Esophagus muscularis mucosa (tissue), 4 donors: ENCODE results near the gene RNGTT. TPM values are rescaled to one million over a fixed set of nuclear protein-coding genes. Genes with fewer than 3 reads are reported as not detected.

Experiments used
- DNase-seq: peaks from one replicate; pipeline ENCODE4 v3.0.0-alpha.2; 2017; ENCODE audit errors: extremely low spot score
- H3K27ac ChIP-seq, 4 donors: fragments of 200-600 bp; sonication (generic); replicated peaks in 1 of 4; 1 replicate in 3 of 4; 2 replicates in 1 of 4; pipeline ENCODE4 v1.5.1; 2016 to 2019; ENCODE audit warnings: mild to moderate bottlenecking in 1 of 4
- H3K27me3 ChIP-seq, 4 donors: fragments of 200-600 bp; sonication (generic); one replicate each; pipeline versions ENCODE4 v1.5.1 to v1.6.0; 2016 to 2019
- H3K36me3 ChIP-seq, 4 donors: fragments of 200-600 bp; sonication (generic); one replicate each; pipeline ENCODE4 v1.5.1; 2016 to 2019
- H3K4me1 ChIP-seq, 4 donors: fragments of 200-600 bp; sonication (generic); one replicate each; pipeline ENCODE4 v1.5.1; 2016 to 2019
- H3K4me3 ChIP-seq, 4 donors: fragments of 200-600 bp; sonication (generic); 1 replicate in 2 of 4; 2 replicates in 2 of 4; pipeline ENCODE4 v1.5.1; 2016 to 2019; ENCODE audit warnings: mild to moderate bottlenecking in 4 of 4, moderate library complexity in 1 of 4
- H3K9me3 ChIP-seq, 4 donors: fragments of 200-600 bp; sonication (generic); 1 replicate in 3 of 4; 2 replicates in 1 of 4; pipeline ENCODE4 v1.5.1; 2016 to 2019
- CTCF ChIP-seq, 3 experiments: fragments of 200-600 bp in 2 of 3; fragments of 450-650 bp in 1 of 3; sonication (generic) in 2 of 3; IDR thresholded peaks; one replicate each; pipeline ENCODE4 v1.5.1; 2017 to 2019; ENCODE audit warnings: antibody characterized with exemption in 3 of 3, mild to moderate bottlenecking in 2 of 3, moderate library complexity in 1 of 3
- EP300 ChIP-seq: sonication (generic); formaldehyde crosslinking; IDR thresholded peaks from one replicate; pipeline ENCODE4 v1.6.1; 2017; ENCODE audit warnings: antibody characterized with exemption
- POLR2A ChIP-seq: fragments of 450-650 bp; IDR thresholded peaks from one replicate; pipeline ENCODE4 v1.6.1; 2017; ENCODE audit warnings: antibody characterized with exemption, moderate library complexity, mild to moderate bottlenecking, low read depth
- POLR2AphosphoS5 ChIP-seq, 2 donors: sonication (generic); formaldehyde crosslinking; IDR thresholded peaks; one replicate each; pipeline ENCODE4 v1.6.1; 2017; ENCODE audit warnings: antibody characterized with exemption in 2 of 2
- WGBS: methylation state at CpG from one replicate; pipeline ENCODE4 v1.1.5; 2018; 5-methylcytosine and 5-hydroxymethylcytosine counted together
- intact Hi-C: fragments of 100-400 bp; cut with DNase I; formaldehyde crosslinking; loops from one replicate; pipeline ENCODE4 v1.15.1; 2023
- total RNA-seq, 4 donors: library from RNA; depleted of rRNA; stranded (reverse); fragments of >200 nt; gene quantifications; one replicate each; pipeline versions ENCODE4 v1.1.0 to v1.2.1, GENCODE V29; 2016

The RNGTT gene
- total RNA-seq, 4 donors from 2014 or later = 10.7 to 13.9 (median 12.0) TPM

- intact Hi-C loops = no loop called here
- H3K27ac ChIP-seq = no peak overlapping the region
- no peaks in the 10 kb centered on the region for H3K36me3 ChIP-seq
- no peaks in the 10 kb centered on the region for H3K4me1 ChIP-seq
- no peak for DNase-seq
- no peaks in the 10 kb centered on the region for H3K27me3 ChIP-seq
- H3K4me3 ChIP-seq = no peak overlapping the region
- no peaks in the 10 kb centered on the region for H3K9me3 ChIP-seq
- TF ChIP-seq CTCF (IDR thresholded peaks at IDR 0.05) (no peak), EP300 (no peak), POLR2AphosphoS5 (IDR thresholded peaks at IDR 0.05) (no peak), POLR2A (no peak)
- WGBS = 84% methylated on average over 5 of the region's 6 CpGs
Measured at GRCh38 chr6:88575536-88575935, 387.9 kb downstream of the RNGTT start.

GRCh38 chr6:88574651-88575050 lies 388.8 kb downstream of the RNGTT start:
- Histone ChIP-seq H3K4me3 (no peak overlapping the region), H3K27ac (no peak overlapping the region), H3K27me3 (no peaks in the 10 kb centered on the region), H3K36me3 (no peaks in the 10 kb centered on the region), H3K9me3 (peaks cover 0 to 5% (median 1%) of the 10 kb centered on the region in 4 donors), H3K4me1 (no peaks in the 10 kb centered on the region)
- TF ChIP-seq POLR2A = no peak
- TF ChIP-seq EP300 = no peak
- TF ChIP-seq POLR2AphosphoS5 (IDR thresholded peaks at IDR 0.05) = no peak
- TF ChIP-seq CTCF (IDR thresholded peaks at IDR 0.05) = no peak
- intact Hi-C loops = no loop called here
- DNase-seq = no peak
- WGBS = 92% methylated on average over 5 of the region's 5 CpGs

GRCh38 chr6:88574031-88574430 lies 389.4 kb downstream of the RNGTT start:
- no peaks in the 10 kb centered on the region for H3K27me3 ChIP-seq
- TF ChIP-seq CTCF (IDR thresholded peaks at IDR 0.05) (no peak), POLR2AphosphoS5 (IDR thresholded peaks at IDR 0.05) (no peak), EP300 (no peak), POLR2A (no peak)
- no peak overlapping the region for H3K4me3 ChIP-seq
- no peak for DNase-seq
- H3K4me1 ChIP-seq = no peaks in the 10 kb centered on the region
- H3K36me3 ChIP-seq = no peaks in the 10 kb centered on the region
- H3K9me3 ChIP-seq = peaks cover 0 to 5% (median 2%) of the 10 kb centered on the region in 4 donors
- intact Hi-C loops = no loop called here
- 89% methylated on average over 8 of the region's 9 CpGs for WGBS
- no peak overlapping the region for H3K27ac ChIP-seq

GRCh38 chr6:88573561-88573960 lies 389.9 kb downstream of the RNGTT start:
- intact Hi-C loops = no loop called here
- WGBS = 88% methylated on average over 1 of the region's 3 CpGs

More at GRCh38 chr6:88573561-88573960, 389.9 kb downstream of the RNGTT start:
- Histone ChIP-seq H3K27ac (no peak overlapping the region), H3K4me1 (no peaks in the 10 kb centered on the region), H3K27me3 (no peaks in the 10 kb centered on the region), H3K4me3 (no peak overlapping the region), H3K9me3 (peaks cover 0 to 5% (median 2%) of the 10 kb centered on the region in 4 donors), H3K36me3 (no peaks in the 10 kb centered on the region)
- DNase-seq = no peak
- TF ChIP-seq CTCF (IDR thresholded peaks at IDR 0.05) (no peak), POLR2A (no peak), EP300 (no peak), POLR2AphosphoS5 (IDR thresholded peaks at IDR 0.05) (no peak)
